Bronchus fibroblast of lung (primary cell): Measurements from ENCODE around the gene CDC42EP2. TPM values are rescaled to one million over a fixed set of nuclear protein-coding genes. Genes with fewer than 3 reads are reported as not detected.

Experiments
- total RNA-seq: library from RNA; depleted of rRNA; stranded (reverse); fragments of >200 nt; gene quantifications from 2 replicates; pipeline ENCODE4 v1.2.3, GENCODE V29; 2015

CDC42EP2 gene, protein sequence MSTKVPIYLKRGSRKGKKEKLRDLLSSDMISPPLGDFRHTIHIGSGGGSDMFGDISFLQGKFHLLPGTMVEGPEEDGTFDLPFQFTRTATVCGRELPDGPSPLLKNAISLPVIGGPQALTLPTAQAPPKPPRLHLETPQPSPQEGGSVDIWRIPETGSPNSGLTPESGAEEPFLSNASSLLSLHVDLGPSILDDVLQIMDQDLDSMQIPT
- total RNA-seq, result 22.0 and 22.9 TPM in 2 replicates

DNA sequence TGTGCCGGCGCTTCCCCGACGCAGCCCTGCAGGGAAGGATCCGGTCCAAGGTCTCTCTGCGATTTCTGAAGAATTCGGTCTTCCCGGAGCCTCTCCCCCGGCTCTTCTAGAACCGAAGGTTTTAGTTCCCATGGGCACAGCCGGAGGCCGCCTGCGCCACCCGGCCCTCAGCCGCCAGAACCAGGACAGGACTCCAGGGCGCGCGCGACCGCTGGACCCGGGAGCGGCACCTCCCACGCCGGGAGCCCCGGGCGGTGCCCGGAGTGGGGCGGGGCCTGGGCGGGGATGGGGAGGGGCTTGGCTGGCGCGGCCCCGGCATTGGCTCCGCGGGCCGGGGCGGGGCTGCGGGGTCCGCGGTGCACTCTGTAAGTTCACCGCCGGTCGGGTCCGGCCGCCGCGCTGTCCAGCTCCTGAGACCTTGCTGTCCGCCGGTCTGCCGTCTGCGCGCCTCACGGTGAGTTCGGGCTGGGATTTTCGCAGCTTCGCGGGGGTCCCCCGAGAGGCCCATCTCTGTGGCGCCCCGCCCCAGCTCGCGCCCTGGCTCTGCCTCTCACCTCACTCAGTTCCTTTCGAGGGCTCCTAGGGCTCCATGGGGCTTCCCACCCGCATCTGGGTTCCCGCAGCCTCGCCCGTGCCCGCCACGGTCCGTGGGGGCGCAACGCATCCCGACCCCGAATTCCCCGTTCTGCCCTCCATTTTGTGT, at the start of gene CDC42EP2:
CDC42EP2 (plus strand) TSS at position 366 of the 703 bp plus-strand sequence. CDS start 6,033 bp downstream, outside the sequence.

DNA sequence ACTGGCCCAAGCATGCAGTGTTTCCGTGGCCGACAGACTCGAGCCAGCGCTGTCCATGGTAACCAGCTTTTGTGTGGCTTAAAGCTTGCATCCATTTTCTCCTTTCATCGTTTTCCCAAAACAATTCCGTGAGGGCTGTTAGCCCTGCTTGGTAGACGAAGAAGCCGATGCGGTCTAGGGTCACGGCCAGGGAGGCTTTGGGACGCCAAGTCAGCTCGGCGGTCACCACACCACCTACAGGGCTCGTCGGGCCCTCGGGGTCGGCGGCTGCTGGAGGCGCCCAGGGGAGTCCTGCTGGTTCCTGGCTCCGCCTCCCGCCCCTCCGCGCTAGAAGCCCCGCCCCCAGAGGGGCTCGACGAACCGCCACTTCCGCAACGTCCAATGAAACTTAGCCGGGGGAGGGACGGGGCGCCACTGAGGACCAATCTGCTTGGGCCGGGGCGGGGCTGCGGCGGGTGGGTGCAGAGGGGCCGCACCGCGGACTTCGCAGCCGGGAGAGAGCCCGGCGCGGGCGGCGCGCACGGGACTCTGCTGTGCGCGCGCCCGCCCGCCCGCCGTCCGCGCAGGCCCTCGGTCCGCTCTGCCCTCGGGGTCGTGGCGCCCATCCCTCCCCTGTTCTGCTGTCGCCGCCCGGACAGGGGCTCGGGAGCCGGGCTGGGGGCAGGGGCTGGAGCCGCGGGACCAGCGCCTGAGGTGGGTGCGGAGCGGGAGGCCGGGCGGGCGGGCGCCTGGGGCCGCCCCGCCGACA, 39.8 kb downstream of the CDC42EP2 start, which contains the start of gene TIGD3:
TIGD3 (plus strand) TSS at position 487 of the 748 bp plus-strand sequence. CDS start 1,058 bp downstream, outside the sequence.

Other genes with a start within 250 kb of the CDC42EP2 start
- 25.9 and 26.2 TPM in 2 replicates for gene CDCA5, start 230.8 kb upstream of the CDC42EP2 start, total RNA-seq
- gene ZFPL1, start 230.6 kb upstream of the CDC42EP2 start, total RNA-seq, result 77.6 and 78.8 TPM in 2 replicates
- gene VPS51, start 218.7 kb upstream of the CDC42EP2 start, total RNA-seq, result 270 and 312 TPM in 2 replicates
- gene TM7SF2, start 203.0 kb upstream of the CDC42EP2 start, total RNA-seq, result 42.4 and 52.0 TPM in 2 replicates
- gene ZNHIT2, start 197.2 kb upstream of the CDC42EP2 start, total RNA-seq, result 11.7 and 14.8 TPM in 2 replicates
- gene FAU, start 192.7 kb upstream of the CDC42EP2 start, total RNA-seq, result 604 and 715 TPM in 2 replicates
- gene MRPL49, start 192.5 kb upstream of the CDC42EP2 start, total RNA-seq, result 63.9 and 72.0 TPM in 2 replicates
- 21.2 and 29.3 TPM in 2 replicates for gene SYVN1, start 180.3 kb upstream of the CDC42EP2 start, total RNA-seq
- not detected in 2 replicates for gene SPDYC, start 144.6 kb upstream of the CDC42EP2 start, total RNA-seq
- 166 and 228 TPM in 2 replicates for gene CAPN1, start 132.9 kb upstream of the CDC42EP2 start, total RNA-seq
- 15.3 and 18.0 TPM in 2 replicates for gene POLA2, start 52.9 kb upstream of the CDC42EP2 start, total RNA-seq
- gene DPF2, start 19.0 kb downstream of the CDC42EP2 start, total RNA-seq, result 38.5 and 40.7 TPM in 2 replicates
- gene TIGD3, start 39.9 kb downstream of the CDC42EP2 start, total RNA-seq, result 0.30 TPM in 1 of 2 replicates, not detected in the other
- 0.67 and 0.74 TPM in 2 replicates for gene SLC25A45, start 67.8 kb downstream of the CDC42EP2 start, total RNA-seq
- gene FRMD8, start 71.8 kb downstream of the CDC42EP2 start, total RNA-seq, result 19.8 and 28.2 TPM in 2 replicates
- gene NEAT1, start 107.9 kb downstream of the CDC42EP2 start, total RNA-seq, result 4.9 TPM in 2 replicates
- 477 and 585 TPM in 2 replicates for gene MALAT1, start 184.2 kb downstream of the CDC42EP2 start, total RNA-seq
- gene SCYL1, start 210.2 kb downstream of the CDC42EP2 start, total RNA-seq, result 110 and 117 TPM in 2 replicates
- gene LTBP3, start 243.5 kb downstream of the CDC42EP2 start, total RNA-seq, result 22.3 and 26.9 TPM in 2 replicates